Suppressor macrophage treated with lipopolysaccharide for 4 hours (primary cell): Measurements from ENCODE around the gene ZDHHC16.
"Not testable (repeated sequence)": the region's sequence is repeated elsewhere in the genome, so short reads cannot be mapped to it uniquely, and the experiment has no call there.

Source experiments
- DNase-seq: peaks from one replicate; pipeline ENCODE4 v3.0.0-alpha.2; 2020

Gene ZDHHC16

DNA sequence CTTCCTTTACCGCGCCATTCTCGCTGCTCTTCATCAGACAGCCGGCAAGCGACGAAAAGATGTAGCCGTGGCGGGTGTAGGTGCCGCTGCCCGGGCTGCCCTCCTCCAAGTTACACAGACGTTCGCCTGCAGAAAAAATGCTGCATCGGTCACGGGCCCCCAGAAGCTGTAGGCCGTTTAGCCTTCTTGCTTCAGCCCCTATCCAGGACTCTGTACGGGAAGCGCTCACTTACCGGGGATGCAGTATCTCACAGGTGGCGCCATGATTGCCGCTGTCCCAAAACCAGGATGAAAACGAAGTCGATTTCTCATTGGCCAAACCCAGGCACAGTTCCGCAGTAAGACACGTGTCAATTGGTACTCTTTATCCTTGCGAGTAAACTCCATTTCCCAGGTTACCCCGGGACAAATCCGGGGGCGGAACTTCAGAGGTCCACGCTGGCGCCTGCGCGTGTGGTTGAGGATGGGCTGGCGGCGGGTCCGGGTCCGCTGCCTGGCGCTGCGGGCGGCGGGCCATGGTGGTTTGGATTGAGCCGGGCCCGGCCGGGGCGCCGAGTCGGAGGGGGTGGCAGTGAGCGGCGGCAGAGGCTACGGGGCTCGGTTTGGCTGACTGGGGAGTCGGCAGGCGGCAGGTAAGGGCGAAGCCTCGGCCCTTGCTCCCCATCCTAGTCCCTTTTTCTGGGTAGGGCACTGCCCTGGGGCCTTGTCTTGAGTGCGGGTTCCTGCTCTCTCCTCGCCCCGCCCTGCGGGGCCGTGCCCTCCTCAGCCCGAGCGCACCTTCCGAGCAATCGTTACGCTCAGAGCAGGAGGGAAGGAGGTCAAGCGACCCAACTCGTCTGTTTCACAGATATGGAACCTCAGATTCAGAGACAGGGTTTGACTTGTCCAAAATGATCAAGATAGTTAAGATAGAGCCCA, at the start of gene ZDHHC16, which contains the start of gene EXOSC1:
ZDHHC16 (plus strand) TSS at position 454 of the 918 bp plus-strand sequence. CDS start 5,501 bp downstream, outside the sequence.
EXOSC1 (minus strand) TSS at position 285 of the 918 bp plus-strand sequence; CDS start at position 264, 21 bp downstream.
- peak; percentile 95 for DNase-seq

DNA sequence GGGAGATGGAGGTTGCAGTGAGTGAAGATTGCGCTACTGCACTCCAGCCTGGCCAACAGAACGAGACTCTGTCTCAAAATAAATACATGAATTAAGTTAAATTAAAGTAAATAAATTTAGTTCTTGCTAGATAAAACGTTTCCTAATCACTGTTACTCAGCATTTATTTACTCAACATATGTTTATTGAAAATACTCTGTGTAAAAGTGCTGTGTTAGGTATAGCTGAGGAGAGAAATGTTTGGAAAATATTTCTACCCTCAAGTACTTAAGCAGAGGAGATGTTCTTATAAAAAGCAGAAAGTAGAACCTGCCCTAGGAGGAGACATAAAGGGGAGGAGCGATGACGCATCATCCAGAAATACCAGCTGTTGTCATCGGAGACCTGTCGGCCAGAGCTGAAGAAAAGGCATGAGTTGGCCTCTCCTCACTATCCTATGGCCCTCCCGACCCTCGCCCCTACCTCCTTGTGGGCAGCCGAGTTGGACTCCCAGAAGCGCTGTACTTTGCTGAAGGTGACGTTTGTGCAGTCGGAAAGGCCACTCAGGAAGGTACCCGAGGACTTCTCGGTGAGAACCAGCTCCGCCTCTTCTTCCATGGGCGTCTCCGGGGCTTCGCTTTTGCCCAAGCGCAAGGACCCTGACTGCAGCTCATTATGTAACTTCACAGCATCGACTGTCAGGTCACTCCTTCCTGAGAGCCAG, 46.0 kb upstream of the ZDHHC16 start:
- peak; percentile 71 for DNase-seq

DNA sequence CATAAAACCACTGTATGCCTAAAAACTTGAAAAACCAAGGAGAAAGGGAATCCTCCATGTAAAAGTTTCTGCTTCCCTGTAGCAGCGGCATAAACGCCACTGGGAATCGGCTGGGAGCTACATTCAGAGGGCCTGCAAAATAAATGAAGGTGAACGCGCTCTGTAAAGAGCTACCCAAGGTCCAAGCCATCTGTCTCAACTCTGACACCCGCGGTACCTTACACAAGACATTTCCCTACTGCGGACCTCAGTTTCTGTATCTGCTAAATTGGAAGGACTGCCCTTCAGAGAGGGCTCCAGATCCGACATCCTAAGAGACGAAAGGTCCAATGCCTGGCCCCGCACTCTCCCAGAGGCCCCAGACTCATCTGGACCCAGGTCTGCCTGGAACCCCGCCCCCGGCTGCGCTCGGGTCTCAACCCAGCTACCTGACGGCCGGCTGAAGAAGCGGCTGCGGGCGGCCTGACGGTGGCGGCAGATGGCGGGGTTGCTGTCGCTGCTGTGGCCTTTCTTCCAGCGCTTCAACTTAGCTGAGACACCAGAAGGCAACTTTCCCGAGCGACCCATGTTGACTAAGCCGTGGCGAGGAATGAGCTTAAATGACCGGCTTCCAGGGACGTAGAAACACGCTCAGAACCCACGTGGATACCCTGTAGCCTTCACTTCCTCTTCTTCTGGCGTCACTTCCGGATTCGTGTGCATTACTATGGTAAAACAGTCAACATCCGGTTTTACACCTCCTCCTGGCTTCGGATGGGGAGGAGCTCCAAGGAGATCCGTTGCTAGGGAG, 45.1 kb upstream of the ZDHHC16 start, which contains the start of gene RRP12:
RRP12 (minus strand) TSS at position 676 of the 790 bp plus-strand sequence; CDS start at position 567, 109 bp downstream.
- DNase-seq, result peak; percentile 99

DNA sequence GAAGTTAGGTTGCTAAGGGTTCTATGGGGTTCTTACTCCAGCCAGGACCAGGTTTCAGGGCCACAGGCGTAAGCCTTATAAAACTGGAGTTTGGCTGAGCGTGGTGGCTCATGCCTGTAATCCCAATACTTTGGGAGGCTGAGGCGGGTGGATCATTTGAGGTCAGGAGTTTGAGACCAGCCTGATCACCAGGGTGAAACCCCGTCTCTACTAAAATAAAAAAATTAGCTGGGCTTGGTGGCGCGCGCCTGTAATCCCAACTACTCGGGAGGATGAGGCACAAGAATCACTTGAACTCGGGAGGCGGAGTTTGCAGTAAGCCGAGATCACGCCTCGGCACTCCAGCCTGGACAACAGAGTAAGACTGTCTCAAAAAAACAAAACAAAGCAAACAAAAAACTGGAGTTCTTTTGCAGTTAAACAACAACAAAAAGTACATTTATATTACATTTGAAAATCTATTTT, 44.5 kb upstream of the ZDHHC16 start:
- DNase-seq, result no peak

DNA sequence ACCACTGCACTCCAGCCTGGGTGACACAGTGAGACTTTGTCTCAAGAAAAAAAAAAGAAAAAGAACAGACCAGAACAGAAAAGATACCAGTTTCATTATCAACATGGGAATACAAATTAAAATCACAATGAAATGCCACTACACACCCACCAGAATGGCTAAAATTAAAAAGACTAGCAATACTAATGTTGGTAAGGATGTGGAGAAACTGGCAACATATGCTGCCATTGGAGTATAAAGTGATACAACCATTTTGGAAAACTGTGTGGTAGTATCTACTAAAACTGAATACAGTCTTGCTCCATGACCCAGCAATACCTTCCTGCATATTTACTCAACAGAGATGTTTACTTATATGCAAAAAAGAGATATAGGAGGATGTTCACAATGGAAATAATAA, 41.9 kb upstream of the ZDHHC16 start:
- DNase-seq, result no peak

DNA sequence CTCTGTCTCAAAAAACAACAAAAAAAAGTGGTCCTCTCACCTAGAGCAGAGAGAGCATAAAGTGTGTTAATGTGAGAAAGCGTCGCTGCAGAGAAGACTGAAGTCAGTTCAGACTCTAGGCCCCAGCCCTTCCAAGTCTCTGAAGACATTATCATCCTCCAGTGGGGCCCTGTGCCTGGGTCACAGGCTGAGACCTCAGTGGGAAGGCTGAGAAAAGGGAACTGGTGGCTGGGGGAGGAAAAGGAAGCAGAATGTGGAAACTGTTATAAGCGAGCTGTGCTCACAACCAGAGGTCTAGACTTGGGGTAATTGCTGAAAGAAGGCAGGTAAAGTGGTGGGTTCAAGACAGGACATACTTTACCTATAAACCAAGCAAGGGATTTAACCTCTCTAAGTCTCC, 39.9 kb upstream of the ZDHHC16 start:
- peak; percentile 86 for DNase-seq

DNA sequence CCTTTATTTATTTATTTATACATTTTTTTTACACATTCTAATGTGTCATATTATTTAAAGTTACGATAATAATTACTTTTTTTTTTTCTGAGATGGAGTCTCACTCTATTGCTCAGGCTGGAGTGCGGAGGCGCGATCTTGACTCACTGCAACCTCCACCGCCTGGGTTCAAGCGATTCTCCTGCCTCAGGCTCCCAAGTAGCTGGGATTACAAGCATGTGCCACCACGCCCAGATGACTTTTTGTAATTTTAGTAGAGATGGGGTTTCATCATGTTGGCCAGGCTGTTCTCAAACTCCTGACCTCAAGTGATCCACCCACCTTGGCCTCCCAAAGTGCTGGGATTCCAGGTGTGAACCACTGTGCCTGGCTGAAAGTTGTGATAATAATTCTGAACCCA, 39.5 kb upstream of the ZDHHC16 start:
- not testable (repeated sequence) for DNase-seq

DNA sequence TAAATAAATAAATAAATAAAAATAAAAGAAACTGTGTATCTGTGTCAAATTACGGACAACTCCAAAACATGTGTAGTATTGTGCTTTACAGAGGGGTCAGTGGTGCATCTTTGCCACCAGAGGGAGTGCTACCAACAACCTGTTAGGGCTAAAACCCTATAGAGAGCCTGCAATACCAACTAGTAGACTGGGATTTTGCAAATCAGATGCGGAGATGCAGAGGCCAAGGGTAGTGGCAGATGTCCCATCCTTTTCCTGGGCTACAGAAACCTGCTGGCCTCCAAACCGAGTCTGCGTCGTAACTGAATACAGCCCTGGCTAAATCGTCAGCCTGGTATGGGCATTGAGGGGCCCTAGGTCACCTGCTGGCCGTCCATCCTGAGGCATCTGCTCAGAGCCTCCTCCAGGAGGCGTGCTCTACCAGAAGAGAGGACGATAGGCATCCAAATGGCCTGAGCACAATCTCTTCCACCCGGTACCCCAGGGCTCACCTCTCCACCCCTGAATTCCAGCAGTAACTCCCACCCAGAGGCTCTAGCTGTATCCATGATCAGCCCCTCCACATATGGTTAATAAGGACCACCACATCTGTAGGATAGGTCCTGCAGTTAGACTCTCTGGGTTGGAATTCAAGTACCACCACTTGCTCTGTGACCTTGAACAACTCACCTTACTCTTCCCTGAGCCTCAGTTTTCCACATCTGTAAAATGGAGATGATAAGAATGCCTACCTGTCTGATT, 38.6 kb upstream of the ZDHHC16 start:
- peak; percentile 83 for DNase-seq

DNA sequence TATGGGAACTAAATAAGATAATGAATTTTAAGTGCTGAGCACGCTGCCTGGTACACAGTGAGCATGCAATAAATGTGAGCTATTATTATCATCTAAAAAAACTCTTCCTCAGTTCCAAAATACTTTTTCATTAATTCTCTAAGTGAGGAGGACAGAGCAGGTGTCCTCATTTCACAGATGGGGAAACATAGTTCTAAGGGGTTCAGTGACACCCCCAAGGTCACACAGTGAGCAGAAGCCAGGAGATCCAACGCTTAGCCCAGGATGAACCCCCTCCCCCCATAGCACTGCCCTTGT, 38.1 kb upstream of the ZDHHC16 start:
- DNase-seq, result no peak

DNA sequence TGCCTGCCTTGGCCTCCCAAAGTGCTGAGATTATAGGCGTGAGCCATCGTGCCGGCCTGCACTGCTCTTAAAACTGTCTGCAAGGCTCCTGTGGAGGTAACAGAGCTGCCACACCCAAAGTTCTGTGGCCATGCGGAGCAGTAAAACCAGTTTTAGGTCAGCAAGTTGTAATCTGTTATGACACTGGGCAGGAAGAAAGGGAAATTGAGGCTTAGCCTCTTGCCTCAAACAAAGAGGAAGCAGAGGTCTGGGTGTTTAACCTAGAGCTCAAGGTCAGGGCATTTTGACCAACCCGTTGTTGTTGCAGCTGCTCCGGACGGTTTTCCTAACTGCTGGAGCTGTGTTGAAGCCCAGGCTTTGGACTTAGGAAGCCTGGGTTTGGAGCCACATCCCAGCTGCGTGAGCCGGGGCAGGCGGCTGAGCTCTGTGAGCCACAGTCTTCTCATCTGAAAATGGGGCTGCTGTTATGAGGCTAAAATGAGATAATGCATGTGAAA, 37.4 kb upstream of the ZDHHC16 start:
- peak; percentile 51 for DNase-seq

DNA sequence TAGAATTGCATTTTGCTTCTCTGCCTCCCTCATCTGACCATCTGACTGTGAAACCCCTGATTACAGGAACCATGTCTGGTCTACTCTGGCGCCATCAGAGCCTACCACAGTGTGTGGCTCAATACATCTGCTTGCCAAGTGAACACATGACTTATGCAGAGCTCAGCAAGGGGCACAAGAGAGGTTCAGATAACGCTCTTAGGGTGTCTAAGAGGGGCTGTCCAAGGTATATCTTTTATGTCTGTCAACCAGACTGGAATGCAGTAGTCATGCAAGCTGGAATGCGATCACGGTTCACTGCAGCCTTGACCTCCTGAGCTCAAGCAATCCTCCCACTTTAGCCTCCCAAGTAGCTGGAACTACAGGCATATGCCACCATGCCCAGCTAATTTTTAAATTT, 34.6 kb upstream of the ZDHHC16 start:
- no peak for DNase-seq

DNA sequence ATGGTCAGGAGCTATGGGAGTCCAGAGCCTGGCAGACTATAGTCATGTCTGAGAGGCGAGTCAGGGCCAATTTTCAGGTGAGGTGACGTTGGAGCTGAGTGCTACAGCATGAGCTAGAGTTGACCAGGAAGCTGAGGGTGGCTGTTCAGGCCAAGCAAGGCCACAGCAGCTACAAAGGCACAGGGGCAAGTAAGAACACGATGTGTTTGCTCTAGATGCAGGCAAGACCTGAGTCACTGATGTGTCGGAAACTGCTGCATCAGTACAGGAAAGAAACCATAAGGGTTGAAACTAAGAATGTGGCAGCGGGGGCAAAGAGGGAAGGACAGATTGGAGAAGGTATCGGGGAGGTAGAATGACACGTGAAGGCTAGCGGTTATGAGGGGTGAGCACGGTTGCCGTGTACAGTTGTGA, 33.1 kb upstream of the ZDHHC16 start:
- no peak for DNase-seq

DNA sequence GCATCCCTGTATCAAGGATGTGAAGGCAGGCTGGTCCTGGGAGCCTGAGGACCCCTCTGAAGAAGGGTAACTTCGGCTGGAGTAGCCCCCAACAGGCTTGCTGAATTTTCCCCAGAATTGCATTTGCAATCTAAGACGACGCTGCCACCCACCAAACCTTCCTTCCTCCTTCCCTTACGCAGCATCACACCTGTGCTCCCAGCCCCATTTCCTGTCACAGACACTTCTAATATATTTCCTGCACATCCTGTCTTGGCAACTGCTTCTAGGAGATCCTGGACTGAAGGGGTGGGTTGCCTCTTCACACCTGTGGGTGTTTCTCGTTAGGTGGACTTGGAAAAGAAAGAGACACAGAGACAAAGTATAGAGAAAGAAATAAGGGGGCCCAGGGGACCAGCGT, 29.4 kb upstream of the ZDHHC16 start:
- DNase-seq, result no peak

DNA sequence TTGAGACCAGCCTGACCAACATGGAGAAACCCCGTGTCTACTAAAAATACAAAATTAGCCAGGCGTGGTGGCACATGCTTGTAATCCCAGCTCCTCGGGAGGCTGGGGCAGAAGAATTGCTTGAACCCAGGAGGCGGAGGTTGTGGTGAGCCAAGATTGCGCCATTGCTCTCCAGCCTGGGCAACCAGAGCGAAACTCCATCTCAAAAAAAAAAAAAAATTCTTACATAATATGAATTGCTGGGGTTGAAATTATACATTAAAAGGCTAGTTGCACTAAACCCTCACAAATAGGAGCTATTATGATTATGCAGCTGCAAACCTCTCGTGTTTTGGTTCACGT, 22.2 kb upstream of the ZDHHC16 start:
- DNase-seq, result not testable (repeated sequence)

DNA sequence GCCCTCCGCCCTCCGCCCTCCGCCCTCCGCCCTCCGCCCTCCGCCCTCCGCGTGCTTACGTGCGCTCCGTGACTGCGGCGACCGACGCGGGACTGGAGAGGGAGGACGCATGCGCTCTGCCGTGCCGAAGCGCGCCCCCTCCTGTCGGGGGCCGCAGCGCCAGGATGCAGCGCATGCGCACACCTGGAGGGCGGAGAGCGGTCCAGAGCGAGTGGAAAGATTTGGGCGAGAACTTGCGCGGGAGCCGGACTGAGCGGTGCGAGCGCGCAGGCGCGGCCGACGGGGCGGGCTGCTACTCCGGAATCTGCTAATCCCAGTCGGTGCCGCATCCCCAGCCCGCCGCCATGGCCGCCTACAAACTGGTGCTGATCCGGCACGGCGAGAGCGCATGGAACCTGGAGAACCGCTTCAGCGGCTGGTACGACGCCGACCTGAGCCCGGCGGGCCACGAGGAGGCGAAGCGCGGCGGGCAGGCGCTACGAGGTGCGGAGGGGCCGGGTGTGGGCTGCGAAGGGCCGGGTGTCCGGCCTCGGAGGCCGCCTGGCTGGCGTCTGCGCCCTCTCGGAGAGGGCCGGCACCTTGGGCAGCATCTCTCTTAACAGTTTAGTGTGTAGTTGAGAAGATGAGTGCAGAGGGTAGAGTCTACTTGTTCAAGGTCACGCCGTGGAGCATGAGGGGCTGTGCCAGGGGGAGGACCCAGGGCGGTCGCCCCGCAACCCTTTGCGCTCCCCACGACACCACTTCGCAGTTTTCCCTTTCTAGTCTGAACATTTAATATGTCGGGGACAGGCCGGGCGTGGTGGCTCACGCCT, 19.8 kb upstream of the ZDHHC16 start, which contains the start of gene PGAM1:
PGAM1 (plus strand) TSS at position 228 of the 812 bp plus-strand sequence; CDS start at position 345, 117 bp downstream.
- peak; percentile 98 for DNase-seq

DNA sequence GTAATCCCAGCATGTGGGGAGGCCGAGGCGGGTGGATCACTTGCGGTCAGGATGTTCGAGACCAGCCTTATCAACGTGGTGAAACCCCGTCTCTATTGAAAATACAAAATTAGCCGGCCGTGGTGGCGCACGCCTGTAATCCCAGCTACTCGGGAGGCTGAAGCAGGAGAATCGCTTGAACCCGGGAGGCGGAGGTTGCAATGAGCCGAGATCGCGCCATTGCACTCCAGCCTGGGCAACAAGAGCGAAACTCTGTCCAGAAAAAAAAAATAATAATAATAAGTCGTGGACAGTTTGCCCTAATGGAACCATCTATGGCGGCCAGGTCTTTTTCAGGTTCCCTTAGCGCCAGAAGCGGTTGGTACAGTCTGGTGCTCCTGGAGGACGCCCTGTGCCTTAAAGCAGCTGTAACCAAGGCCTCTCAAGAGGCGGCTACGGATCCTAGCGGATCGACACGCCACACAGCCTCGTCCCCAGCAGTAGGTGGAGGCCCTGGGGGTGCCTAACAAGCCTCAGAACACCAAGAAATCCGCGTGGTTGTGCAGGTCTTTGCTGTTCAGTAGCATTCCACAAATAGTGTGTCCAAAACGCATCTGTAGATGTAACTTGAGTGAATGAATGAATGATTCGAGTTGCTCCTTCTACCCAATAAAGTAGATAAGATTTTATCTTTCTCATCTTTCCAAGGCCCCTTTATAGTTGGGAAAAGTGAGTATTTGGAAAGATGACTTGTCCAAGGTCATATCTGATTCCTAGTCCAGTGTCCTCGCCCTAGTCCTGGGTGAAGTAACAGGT, 19.0 kb upstream of the ZDHHC16 start:
- no peak for DNase-seq

DNA sequence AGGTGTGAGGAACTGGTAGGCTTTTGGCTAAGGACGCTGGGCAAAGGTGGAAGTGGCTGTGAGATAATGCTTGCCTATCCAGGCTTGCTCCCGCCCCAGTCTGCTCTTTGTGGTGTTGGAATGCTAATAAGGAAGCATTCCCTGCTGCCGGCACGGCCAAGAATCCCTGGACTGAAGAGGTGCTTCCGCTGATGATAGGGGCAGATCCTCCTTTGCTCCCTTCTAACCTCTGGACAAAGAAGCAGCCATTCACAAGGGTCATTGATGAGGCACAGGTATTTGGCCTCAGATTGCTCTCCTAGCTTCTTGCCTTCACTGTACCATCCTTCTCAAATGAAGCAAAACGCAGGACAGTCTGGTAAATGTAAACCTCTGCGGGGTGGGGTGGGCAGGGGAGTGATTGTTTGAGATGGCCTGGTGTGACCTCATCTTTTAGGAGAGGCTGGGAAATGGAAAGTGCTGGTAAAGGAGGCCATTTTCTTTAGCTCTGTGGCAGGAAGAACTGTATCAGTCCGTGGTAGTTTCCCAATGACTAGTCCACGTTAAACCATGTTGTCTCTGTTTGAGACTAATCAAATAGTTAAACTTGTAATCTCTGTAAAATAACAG, 18.3 kb upstream of the ZDHHC16 start:
- peak; percentile 76 for DNase-seq

DNA sequence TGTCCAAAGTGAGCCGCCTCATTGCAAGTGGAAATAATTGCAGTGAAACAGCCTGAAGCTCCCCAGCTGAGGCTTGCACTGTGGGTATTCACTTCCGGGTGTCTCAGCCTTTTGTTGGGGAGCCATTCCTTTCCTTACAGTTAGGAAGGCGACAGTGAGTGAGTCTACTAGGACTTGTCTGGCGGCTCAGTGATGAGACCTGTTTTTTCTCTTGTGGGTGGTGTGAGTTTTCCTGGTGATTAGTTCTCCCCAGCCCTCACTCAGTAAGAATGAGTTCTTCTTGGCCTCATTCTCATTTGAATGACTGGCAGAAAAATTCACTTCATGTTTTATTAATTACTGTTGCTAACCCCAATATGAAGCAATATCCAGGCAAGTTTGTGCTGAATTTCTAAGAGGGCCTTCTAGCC, 17.4 kb upstream of the ZDHHC16 start:
- peak; percentile 51 for DNase-seq

DNA sequence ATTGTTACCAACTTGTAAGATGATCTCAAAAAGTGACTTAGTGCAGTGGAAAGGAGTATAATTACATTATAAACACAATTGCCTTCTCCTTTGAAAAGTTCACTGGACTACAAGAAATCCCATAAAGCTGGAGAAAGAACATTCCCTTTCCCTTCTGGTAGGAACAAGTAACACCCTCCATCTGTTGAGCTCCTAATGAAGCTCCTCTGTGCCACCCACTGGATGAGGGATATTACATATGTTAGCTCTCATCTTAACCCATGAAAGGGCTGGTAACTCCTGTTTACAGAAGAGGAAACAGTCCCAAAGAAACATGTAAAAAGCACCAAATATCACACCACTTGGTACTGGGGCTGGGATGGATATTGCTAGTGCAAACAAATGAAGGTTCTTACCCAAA, 11.9 kb upstream of the ZDHHC16 start:
- DNase-seq, result no peak

DNA sequence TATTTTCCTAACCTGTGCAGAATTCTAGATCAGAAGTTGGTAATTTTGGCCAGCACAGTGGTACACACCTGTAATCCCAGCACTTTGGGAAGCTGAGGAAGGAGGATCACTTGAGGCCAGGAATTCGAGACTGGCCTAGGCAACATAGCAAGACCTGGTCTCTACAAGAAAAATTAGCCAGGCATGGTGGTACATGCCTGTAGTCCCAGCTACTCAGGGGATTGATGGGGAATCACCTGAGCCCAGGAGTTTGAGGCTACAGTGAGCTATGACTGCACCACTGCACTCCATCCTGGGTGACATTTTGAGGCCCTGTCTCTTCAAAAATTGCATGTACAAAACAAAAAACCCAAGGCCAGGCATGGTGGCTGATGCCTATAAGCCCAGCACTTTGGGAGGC, 11.4 kb upstream of the ZDHHC16 start:
- no peak for DNase-seq
